ENCODE data around the gene CLSTN2.
A peak's percentile ranks its signal among the peaks of the same experiment; 100 is the strongest.
"Not testable (repeated sequence)": the region's sequence is repeated elsewhere in the genome, so short reads cannot be mapped to it uniquely, and the experiment has no call there.

The CLSTN2 gene

DNA sequence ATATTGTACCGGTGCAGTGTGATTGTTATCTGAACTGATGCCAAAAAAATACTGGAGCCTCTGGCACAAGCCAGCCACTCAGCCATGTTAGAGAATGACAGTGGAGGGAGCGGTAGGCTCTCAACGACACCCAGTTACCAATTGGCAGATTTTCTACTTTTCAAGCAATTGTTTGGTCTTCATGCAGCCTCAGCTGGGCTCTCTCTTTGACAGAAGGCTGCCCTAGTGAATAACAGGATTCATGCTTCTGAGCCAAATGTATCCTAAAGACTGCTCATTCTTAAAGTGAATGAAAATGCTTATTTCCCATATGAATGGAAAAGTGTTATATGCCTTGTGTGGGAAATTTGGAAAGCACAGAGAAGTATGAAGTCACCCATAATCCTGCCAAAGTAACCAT lies 481.7 kb downstream of the CLSTN2 start:
- H3K27me3 Mint-ChIP-seq (ENCODE audit: low read depth) = no peaks in the 10 kb centered on the region
- H3K4me1 Mint-ChIP-seq (ENCODE audit: low read depth) = no peaks in the 10 kb centered on the region
- no peak overlapping the region for H3K27ac Mint-ChIP-seq
- no peaks in the 10 kb centered on the region for H3K9me3 Mint-ChIP-seq
- H3K36me3 Mint-ChIP-seq (ENCODE audit: low read depth) = no peaks in the 10 kb centered on the region
- H3K4me3 Mint-ChIP-seq = no peak overlapping the region

DNA sequence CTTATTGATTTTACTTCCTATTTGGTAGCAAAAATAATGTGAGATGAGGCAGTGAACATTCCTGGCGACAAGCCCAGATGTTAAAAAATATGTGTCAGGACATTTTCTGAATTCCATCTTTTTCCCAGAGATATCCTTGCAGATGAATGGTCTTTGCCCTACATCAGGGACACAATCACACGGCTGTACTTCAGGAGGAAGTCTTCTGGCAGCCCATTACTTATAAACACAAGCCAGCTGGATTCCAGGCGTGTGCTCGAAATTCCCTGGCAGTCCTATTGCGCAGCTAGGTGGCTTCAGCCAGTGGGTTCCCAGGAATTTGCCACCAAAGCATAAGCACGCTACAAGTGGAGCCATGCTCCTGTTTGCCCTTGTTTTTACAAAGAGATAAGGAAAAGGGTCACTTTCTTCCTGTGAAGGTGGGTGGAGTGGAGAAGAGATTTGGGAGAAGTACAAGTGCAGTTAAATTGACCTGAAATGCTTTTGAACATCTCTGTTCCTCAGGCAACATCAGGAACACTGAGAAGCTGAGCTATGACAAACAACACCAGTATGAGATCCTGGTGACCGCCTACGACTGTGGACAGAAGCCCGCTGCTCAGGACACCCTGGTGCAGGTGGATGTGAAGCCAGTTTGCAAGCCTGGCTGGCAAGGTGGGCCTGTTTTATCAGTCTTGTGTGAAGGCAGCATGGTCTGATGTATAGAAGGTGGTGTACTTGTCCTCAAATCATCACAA lies 485.8 kb downstream of the CLSTN2 start:
- H3K36me3 Mint-ChIP-seq (ENCODE audit: low read depth) = no peaks in the 10 kb centered on the region
- no peak overlapping the region for H3K27ac Mint-ChIP-seq
- H3K4me1 Mint-ChIP-seq (ENCODE audit: low read depth) = no peaks in the 10 kb centered on the region
- no peaks in the 10 kb centered on the region for H3K27me3 Mint-ChIP-seq (ENCODE audit: low read depth)
- H3K4me3 Mint-ChIP-seq = no peak overlapping the region
- H3K9me3 Mint-ChIP-seq = no peaks in the 10 kb centered on the region

GRCh38 chr3:140421884-140422283 lies 486.9 kb downstream of the CLSTN2 start:
- H3K27ac Mint-ChIP-seq = no peak overlapping the region

DNA sequence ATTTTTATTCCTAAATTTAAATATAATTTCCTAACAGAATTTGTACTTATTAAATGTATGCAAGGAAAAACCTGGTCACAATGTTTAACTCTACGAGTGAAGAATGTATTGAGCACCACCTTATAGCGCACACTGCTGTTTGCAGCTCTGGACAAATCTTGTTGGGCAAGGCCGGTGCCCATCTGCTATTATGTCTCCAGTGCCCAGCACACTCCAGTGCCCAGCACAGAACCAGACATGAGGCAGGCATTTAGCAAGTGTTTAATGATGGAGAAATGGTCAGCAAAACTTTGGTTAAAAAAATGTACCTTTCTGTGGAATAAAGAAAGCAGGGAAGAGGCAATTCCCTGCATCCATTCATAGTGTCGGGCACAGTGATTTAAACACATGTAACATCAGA lies 488.2 kb downstream of the CLSTN2 start:
- Mint-ChIP-seq H3K4me3 (no peak overlapping the region), H3K36me3 (ENCODE audit: low read depth) (no peaks in the 10 kb centered on the region), H3K4me1 (ENCODE audit: low read depth) (no peaks in the 10 kb centered on the region), H3K9me3 (no peaks in the 10 kb centered on the region), H3K27ac (no peak overlapping the region), H3K27me3 (ENCODE audit: low read depth) (no peaks in the 10 kb centered on the region)

More at GRCh38 chr3:140421884-140422283, 486.9 kb downstream of the CLSTN2 start:
- H3K4me3 Mint-ChIP-seq = no peak overlapping the region
- H3K36me3 Mint-ChIP-seq (ENCODE audit: low read depth) = no peaks in the 10 kb centered on the region
- no peaks in the 10 kb centered on the region for H3K27me3 Mint-ChIP-seq (ENCODE audit: low read depth)
- no peaks in the 10 kb centered on the region for H3K4me1 Mint-ChIP-seq (ENCODE audit: low read depth)
- no peaks in the 10 kb centered on the region for H3K9me3 Mint-ChIP-seq

- not testable (repeated sequence) for H3K36me3 Mint-ChIP-seq (ENCODE audit: low read depth); H3K4me3 Mint-ChIP-seq; H3K27ac Mint-ChIP-seq; H3K9me3 Mint-ChIP-seq; H3K4me1 Mint-ChIP-seq (ENCODE audit: low read depth); H3K27me3 Mint-ChIP-seq (ENCODE audit: low read depth)
These were observed 488.6 kb downstream of the CLSTN2 start for GRCh38 chr3:140423574-140423973.

DNA sequence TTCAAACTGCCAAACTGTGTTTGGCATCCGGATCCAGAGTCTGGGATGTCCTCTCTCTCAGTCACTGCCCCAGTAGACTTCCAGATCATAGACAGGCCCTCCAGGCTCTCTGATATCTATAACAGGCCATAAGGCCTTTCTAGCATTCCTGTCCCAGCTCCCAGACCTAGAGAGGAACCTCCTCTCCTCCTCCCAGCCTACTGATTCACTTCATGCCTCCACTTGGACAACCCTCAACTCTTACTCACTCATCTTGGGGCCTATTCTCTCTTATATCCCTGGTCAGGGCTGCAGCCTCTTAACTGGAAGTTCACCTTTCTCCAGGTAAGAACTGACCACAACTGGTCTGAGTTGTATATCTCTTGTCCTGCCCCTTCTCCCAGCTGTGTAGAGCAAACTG lies 489.2 kb downstream of the CLSTN2 start:
- Mint-ChIP-seq H3K4me1 (ENCODE audit: low read depth) (no peaks in the 10 kb centered on the region), H3K27me3 (ENCODE audit: low read depth) (no peaks in the 10 kb centered on the region), H3K4me3 (no peak overlapping the region), H3K36me3 (ENCODE audit: low read depth) (no peaks in the 10 kb centered on the region), H3K9me3 (no peaks in the 10 kb centered on the region), H3K27ac (peak overlapping the region; percentile 4)

DNA sequence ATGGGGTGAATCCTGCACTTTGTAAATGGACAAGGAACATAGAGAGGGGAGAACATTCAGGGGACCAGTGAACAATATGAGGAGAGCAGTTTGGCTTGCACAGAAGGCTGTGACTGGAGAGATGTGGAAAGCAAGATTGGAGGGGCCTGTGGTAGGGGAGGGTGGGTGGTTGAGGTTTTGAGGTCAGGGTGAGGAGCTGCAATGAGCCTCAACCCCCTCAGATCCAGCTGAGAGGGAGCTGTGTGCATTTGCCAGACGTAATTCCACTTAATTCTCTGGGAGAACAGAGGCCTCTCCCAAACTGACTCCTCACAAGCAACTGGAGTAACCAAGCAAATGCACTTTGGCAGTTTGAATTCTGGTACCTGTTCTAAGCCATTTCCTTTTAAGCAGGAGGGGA lies 489.7 kb downstream of the CLSTN2 start:
- no peaks in the 10 kb centered on the region for H3K9me3 Mint-ChIP-seq
- H3K27me3 Mint-ChIP-seq (ENCODE audit: low read depth) = no peaks in the 10 kb centered on the region
- H3K4me1 Mint-ChIP-seq (ENCODE audit: low read depth) = no peaks in the 10 kb centered on the region
- H3K36me3 Mint-ChIP-seq (ENCODE audit: low read depth) = no peaks in the 10 kb centered on the region
- H3K27ac Mint-ChIP-seq = no peak overlapping the region
- H3K4me3 Mint-ChIP-seq = no peak overlapping the region

DNA sequence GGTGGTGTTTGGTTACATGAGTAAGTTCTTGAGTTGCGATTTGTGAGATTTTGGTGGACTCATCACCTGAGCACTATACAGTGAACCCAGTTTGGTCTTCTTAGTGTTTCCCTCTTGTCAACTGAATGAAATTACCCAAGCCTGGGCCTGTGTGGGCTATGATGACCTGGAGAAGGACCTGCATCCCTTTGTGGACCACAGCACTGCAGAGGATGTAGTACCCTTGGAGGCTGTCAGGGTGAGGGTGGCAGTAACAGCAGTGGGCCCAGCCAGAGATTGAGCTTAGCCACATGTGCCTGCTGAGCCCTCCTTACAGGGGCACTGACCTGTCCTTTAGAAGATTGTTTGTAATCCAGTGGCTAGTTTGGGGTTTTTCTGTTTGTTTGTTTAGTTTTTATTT lies 492.8 kb downstream of the CLSTN2 start:
- H3K4me3 Mint-ChIP-seq = no peak overlapping the region
- H3K36me3 Mint-ChIP-seq (ENCODE audit: low read depth) = no peaks in the 10 kb centered on the region
- no peaks in the 10 kb centered on the region for H3K9me3 Mint-ChIP-seq
- H3K4me1 Mint-ChIP-seq (ENCODE audit: low read depth) = no peaks in the 10 kb centered on the region
- H3K27me3 Mint-ChIP-seq (ENCODE audit: low read depth) = no peaks in the 10 kb centered on the region
- no peak overlapping the region for H3K27ac Mint-ChIP-seq

GRCh38 chr3:140428380-140428779 lies 493.4 kb downstream of the CLSTN2 start:
- no peak overlapping the region for H3K4me3 Mint-ChIP-seq
- no peak overlapping the region for H3K27ac Mint-ChIP-seq
- no peaks in the 10 kb centered on the region for H3K27me3 Mint-ChIP-seq (ENCODE audit: low read depth)
- no peaks in the 10 kb centered on the region for H3K4me1 Mint-ChIP-seq (ENCODE audit: low read depth)
- no peaks in the 10 kb centered on the region for H3K9me3 Mint-ChIP-seq
- no peaks in the 10 kb centered on the region for H3K36me3 Mint-ChIP-seq (ENCODE audit: low read depth)

- no peak overlapping the region for H3K27ac Mint-ChIP-seq
- H3K36me3 Mint-ChIP-seq (ENCODE audit: low read depth) = no peaks in the 10 kb centered on the region
- no peak overlapping the region for H3K4me3 Mint-ChIP-seq
- H3K4me1 Mint-ChIP-seq (ENCODE audit: low read depth) = no peaks in the 10 kb centered on the region
- H3K27me3 Mint-ChIP-seq (ENCODE audit: low read depth) = no peaks in the 10 kb centered on the region
- no peaks in the 10 kb centered on the region for H3K9me3 Mint-ChIP-seq
These were observed 494.8 kb downstream of the CLSTN2 start for GRCh38 chr3:140429791-140430190.

- Mint-ChIP-seq H3K27ac (no peak overlapping the region), H3K9me3 (no peaks in the 10 kb centered on the region), H3K27me3 (ENCODE audit: low read depth) (peaks cover 3% of the 10 kb centered on the region), H3K4me3 (no peak overlapping the region), H3K36me3 (ENCODE audit: low read depth) (no peaks in the 10 kb centered on the region), H3K4me1 (ENCODE audit: low read depth) (no peaks in the 10 kb centered on the region)
These were observed 495.5 kb downstream of the CLSTN2 start for GRCh38 chr3:140430494-140430893.

DNA sequence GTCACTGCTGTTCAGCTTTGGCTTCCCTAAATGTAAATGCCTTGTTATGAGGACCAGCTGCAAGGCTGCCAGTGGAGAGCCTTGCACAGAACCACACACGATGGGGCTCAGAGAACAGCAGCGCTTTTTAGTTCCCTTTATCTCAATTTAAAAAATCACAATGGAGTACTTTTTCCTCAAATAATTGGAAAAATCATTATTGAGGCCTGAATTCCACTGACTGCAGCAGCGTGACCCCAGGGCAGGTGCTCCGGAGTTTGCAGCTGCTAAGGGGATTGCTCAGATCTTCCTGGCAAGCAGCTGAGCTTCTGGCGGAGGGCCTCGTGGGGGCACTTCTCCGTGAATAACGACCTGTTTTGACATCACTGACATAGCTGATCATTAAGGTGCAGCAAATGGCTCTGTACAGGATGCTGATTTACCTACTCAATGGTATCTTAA lies 497.3 kb downstream of the CLSTN2 start:
- Mint-ChIP-seq H3K36me3 (ENCODE audit: low read depth) (no peaks in the 10 kb centered on the region), H3K4me1 (ENCODE audit: low read depth) (no peaks in the 10 kb centered on the region), H3K27me3 (ENCODE audit: low read depth) (peaks cover 3% of the 10 kb centered on the region), H3K9me3 (no peaks in the 10 kb centered on the region), H3K4me3 (no peak overlapping the region), H3K27ac (no peak overlapping the region)

- Mint-ChIP-seq H3K27me3 (ENCODE audit: low read depth) (peaks cover 3% of the 10 kb centered on the region), H3K4me1 (ENCODE audit: low read depth) (no peaks in the 10 kb centered on the region), H3K9me3 (no peaks in the 10 kb centered on the region), H3K36me3 (ENCODE audit: low read depth) (no peaks in the 10 kb centered on the region), H3K27ac (no peak overlapping the region), H3K4me3 (no peak overlapping the region)
These were observed 498.4 kb downstream of the CLSTN2 start for GRCh38 chr3:140433431-140433830.

GRCh38 chr3:140434261-140434905 lies 499.4 kb downstream of the CLSTN2 start:
- no peak overlapping the region for H3K27ac Mint-ChIP-seq

DNA sequence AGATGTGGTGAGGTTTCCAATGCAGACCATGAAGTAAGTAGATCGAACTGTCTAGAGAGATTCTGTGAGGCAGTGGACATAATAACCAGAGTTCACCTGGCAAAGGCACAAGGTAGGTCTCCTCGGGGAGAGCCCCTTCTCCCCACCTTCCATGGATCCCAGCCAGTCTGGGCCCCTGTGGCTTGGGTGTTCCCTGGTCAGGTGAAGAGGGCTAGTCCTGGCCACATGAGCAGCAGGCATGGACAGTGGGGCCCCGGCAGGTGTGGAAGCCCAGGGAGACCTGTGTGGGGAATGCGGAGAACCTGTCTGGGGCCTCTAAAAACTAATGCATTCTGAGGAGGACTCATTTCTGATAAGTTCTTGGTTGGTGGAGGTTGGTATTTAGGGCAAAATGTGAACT lies 501.4 kb downstream of the CLSTN2 start:
- H3K36me3 Mint-ChIP-seq (ENCODE audit: low read depth) = no peaks in the 10 kb centered on the region
- no peaks in the 10 kb centered on the region for H3K4me1 Mint-ChIP-seq (ENCODE audit: low read depth)
- H3K27ac Mint-ChIP-seq = no peak overlapping the region
- peaks cover 3% of the 10 kb centered on the region for H3K27me3 Mint-ChIP-seq (ENCODE audit: low read depth)
- no peak overlapping the region for H3K4me3 Mint-ChIP-seq
- H3K9me3 Mint-ChIP-seq = no peaks in the 10 kb centered on the region

More at GRCh38 chr3:140434261-140434905, 499.4 kb downstream of the CLSTN2 start:
- H3K4me1 Mint-ChIP-seq (ENCODE audit: low read depth) = no peaks in the 10 kb centered on the region
- no peaks in the 10 kb centered on the region for H3K9me3 Mint-ChIP-seq
- no peak overlapping the region for H3K4me3 Mint-ChIP-seq
- no peaks in the 10 kb centered on the region for H3K36me3 Mint-ChIP-seq (ENCODE audit: low read depth)
- peaks cover 3% of the 10 kb centered on the region for H3K27me3 Mint-ChIP-seq (ENCODE audit: low read depth)
